GM12875 (cell line): Measurements from ENCODE around the gene ZMIZ1.

Source experiments
- H3K4me3 ChIP-seq: one replicate; pipeline ENCODE4 v1.5.1; 2011; ENCODE audit warnings: low read depth, low read length, control low read depth
- TF ChIP-seq, protein P1 (sequence below): IDR thresholded peaks from 2 replicates; pipeline ENCODE4 v1.5.1; 2011; ENCODE audit warnings: low read depth, mild to moderate bottlenecking, control low read depth, inconsistent platforms, low read length, moderate library complexity, borderline replicate concordance; ENCODE audit not compliant: insufficient read depth

The ZMIZ1 gene

DNA sequence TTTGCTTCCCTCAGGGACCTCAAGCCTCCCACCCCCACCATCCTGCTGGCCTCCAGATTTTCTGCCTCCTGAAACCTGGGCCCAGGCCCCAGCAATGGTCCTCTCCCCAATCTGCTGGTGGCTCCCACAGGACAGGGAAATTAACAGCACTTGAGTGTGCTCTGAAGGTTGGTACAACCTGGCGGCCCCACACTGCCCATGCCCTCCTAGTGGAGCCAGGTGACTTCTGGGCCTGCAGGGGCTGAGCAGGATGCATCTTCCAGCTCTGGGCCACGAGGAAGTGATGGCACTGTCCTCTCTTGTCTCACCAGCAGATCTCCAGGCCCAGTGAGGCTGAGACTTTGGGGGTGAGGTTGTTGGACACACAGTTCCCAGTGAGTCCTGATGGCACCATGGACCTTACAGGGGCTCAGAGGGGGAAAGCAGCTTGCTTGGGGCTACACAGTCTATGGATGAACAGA is 3.6 kb upstream of the ZMIZ1 start:
- no peak overlapping the region for H3K4me3 ChIP-seq
- TF ChIP-seq, protein P1, sequence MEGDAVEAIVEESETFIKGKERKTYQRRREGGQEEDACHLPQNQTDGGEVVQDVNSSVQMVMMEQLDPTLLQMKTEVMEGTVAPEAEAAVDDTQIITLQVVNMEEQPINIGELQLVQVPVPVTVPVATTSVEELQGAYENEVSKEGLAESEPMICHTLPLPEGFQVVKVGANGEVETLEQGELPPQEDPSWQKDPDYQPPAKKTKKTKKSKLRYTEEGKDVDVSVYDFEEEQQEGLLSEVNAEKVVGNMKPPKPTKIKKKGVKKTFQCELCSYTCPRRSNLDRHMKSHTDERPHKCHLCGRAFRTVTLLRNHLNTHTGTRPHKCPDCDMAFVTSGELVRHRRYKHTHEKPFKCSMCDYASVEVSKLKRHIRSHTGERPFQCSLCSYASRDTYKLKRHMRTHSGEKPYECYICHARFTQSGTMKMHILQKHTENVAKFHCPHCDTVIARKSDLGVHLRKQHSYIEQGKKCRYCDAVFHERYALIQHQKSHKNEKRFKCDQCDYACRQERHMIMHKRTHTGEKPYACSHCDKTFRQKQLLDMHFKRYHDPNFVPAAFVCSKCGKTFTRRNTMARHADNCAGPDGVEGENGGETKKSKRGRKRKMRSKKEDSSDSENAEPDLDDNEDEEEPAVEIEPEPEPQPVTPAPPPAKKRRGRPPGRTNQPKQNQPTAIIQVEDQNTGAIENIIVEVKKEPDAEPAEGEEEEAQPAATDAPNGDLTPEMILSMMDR = no peak

DNA sequence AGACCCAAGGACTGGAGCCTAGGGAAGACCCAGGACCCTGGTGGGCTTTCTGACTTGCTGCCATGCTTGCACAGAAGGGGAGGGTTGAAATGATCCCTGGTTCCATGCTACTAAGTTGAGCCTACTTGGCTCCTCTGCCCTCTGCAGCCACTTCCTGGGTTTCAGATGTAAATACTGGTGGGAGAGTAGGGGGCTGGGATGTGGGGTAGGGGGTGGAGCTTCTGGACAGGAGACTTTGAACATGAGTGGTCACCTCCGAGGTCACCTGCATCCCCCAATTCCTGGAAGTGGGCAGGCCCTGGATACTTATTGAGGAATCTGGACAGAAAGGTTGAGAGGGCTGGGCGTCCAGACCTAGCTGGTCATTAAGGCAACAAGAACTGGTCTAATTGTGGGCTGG is 2.9 kb upstream of the ZMIZ1 start:
- TF ChIP-seq, protein P1 = no peak
- H3K4me3 ChIP-seq = no peak overlapping the region

DNA sequence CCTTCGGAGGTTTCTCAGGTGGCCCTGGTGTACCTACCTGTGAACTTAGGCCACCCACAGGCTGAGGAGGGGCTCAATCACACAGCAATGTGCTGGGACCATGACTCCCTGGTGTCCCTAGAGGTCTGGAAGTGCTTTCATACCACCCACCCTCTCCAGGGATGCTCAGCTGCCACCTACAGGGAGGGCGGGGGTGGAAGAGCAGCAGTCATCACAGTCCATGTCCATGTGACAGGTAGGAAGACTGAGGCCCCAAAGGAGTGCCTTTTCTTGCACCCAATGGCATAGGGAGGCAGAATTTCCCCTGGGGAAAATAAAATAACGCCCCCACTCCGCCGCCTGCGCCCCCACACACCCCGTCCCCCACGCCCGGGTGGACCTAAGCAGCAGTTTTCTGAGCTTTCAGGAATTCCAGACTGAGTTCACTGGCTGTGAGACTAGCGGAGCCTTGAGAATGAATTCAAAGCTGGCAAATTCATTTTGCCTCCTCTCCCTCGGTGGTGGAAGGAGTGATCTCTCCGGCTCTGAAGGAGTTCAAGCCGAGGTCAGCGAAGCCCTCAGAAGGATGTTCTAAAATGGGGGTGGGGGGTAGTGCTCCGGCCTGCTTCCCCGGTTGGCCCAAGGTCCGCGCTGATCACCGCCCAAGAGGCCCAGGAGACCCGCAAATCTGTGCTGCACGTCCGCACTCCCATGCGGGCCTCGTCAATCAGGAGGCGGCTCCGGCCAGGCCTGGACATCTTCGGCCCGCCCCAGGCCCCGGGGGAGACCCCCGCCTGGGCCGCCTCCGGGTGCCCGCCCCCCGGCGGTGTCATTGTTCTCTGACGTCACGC is 2.1 kb upstream of the ZMIZ1 start:
- peak overlapping the region; percentile 43 for H3K4me3 ChIP-seq
- TF ChIP-seq, protein P1 = no peak

DNA sequence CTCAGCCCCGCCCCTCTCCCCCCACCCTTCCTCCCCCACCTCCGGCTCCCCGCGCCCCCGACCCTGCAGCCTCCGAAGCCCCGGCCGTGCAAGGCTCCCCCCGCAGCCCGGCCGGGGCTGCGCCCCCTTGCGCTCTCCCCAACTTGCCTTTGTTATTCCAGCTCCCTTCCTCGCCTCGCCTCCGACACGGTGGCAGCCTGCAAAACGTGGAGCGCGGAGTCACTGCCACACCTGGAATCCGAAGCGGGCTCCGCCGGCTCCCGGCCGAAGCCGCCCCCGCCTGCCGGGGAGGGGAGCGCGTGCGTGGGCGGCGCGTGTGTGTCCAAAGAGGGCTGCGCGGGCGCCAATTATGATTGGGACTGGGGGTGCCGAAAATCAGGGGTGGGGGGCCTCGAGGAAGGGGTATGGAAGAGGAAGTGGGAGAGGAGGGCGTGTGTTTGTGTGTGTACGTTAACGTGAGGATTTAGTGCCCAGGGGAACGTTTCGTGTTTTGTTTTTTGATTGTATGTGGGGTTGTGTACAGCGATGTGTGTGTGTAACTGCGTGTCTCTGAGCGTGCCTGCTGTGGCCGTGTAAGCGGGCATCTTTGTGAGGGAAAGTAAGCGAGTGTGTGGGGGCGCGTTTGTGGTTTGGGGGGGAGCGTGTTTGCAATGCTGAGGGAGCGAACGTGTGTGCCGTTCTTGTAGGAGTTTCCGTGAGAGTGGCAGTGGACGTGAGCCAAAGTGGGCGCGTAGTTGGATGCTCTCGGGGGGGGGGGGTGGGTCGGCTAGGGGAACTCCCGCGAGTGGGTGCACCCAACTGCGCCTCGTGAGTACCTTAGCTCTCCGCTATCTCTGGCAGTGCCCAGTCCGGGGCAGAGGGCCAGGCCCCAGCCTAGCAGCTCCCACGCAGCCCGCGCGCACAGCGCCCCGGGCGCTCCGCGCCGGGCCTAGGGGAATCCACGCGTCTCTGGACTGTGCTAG is 1.2 kb upstream of the ZMIZ1 start:
- TF ChIP-seq, protein P1 = no peak

DNA sequence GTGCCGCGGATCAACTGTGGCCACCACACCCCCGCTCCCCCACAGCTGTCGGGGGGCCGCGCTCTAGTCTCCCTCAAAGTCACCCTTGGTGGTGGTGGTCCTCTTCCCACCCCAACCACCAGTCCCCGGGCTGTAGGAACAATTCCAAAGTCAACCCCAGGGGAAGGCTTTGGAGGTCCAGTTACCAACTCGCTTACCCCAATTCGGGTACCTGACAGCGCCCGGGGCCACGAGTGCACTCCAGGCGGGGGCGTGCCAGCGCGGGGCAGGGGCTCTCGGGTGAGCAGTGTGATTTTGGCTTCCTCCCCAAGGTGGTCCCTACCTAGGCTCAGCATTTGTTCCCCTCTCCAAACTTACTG is 584 bp upstream of the ZMIZ1 start:
- TF ChIP-seq, protein P1 = 0 out of 2 replicates have a peak, but pooled peaks have one; percentile 11
- H3K4me3 ChIP-seq = peak overlapping the region; percentile 85

More for the DNA sequence above, 1.2 kb upstream of the ZMIZ1 start:
- H3K4me3 ChIP-seq = peak overlapping the region; percentile 85

DNA sequence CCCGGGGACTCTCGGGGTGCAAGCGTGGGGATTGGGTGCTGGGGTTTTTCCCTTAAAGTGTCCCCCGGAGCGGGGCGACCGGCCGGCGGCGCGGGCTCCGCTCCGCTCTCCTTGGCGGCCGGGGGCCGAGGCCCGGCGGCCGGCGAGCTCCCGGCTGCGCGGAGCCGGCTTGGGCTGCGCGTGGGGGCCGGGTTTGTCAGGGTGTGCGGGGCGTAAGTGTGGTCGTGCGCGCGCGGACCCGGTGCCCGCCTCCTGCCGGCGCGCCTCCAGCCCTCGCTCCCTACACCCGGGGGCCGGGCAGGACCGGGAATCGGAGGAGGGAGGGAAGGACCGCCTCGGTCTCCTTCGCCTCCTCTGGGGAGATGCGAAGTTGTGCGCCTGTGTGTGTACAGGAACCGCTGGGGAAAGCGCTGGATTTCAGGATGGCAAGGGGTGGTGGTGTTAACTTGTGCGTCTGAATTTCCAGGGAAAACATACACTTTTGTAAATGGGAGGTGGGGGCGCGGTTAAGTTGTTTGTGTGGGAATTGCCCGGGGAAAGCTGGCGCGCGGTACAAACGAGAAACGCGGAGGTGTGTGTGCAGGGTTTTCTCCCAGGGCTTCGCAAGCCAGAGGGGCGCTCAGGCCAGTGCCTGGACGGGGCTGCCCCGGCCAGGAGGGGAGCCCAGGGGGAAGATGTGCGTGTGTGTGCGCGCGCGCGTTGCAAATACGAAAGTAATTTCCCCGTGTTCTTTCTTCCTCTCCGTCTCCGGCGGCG is 737 bp downstream of the ZMIZ1 start:
- TF ChIP-seq, protein P1 = no peak
- H3K4me3 ChIP-seq = peak overlapping the region; percentile 85
